Psoas muscle (tissue), 8 donors: ENCODE data around the gene PARP3. TPM values are rescaled to one million over a fixed set of nuclear protein-coding genes. Genes with fewer than 3 reads are reported as not detected.
A peak's percentile ranks its signal among the peaks of the same experiment; 100 is the strongest.

ENCODE experiments used
- ATAC-seq, 4 donors: fragments of 200-7000 bp; cut with Tn5 transposase; one replicate each; pipeline ENCODE4 v1.9.1; 2020; ENCODE audit warnings: moderate library complexity in 3 of 4, mild to moderate bottlenecking in 2 of 4
- DNase-seq, 2 donors: peaks; one replicate each; pipeline ENCODE4 v3.0.0-alpha.2; 2020
- H3K27ac ChIP-seq: fragments of 200-600 bp; one replicate; pipeline ENCODE4 v1.8.0; 2022
- H3K27me3 ChIP-seq, 3 donors: fragments of 200-600 bp in 1 of 3; one replicate each; pipeline versions ENCODE4 v1.6.1 to v1.8.0; 2013 to 2022; ENCODE audit warnings: low read length in 2 of 3, mild to moderate bottlenecking in 2 of 3, moderate library complexity in 1 of 3; ENCODE audit not compliant: insufficient read depth in 3 of 3
- H3K36me3 ChIP-seq, 2 donors: fragments of 200-600 bp in 1 of 2; one replicate each; pipeline versions ENCODE4 v1.6.1 to v1.8.0; 2013 to 2022; ENCODE audit warnings: low read depth in 1 of 2, mild to moderate bottlenecking in 1 of 2, moderate library complexity in 1 of 2; ENCODE audit not compliant: insufficient read depth in 1 of 2
- H3K4me1 ChIP-seq: fragments of 200-600 bp; one replicate; pipeline ENCODE4 v1.8.0; 2022
- H3K4me3 ChIP-seq: fragments of 200-600 bp; one replicate; pipeline ENCODE4 v1.8.0; 2022; ENCODE audit warnings: mild to moderate bottlenecking
- H3K9me3 ChIP-seq: fragments of 200-600 bp; one replicate; pipeline ENCODE4 v1.8.0; 2022
- CTCF ChIP-seq: fragments of 200-600 bp; IDR thresholded peaks from one replicate; pipeline ENCODE4 v1.8.0; 2022; ENCODE audit warnings: antibody characterized with exemption
- WGBS, 3 donors: extraction: QIAGEN DNeasy Blood & Tissue Kit; methylation state at CpG; one replicate each; pipeline versions ENCODE4 v1.1.6 to v1.1.7; 2013; 5-methylcytosine and 5-hydroxymethylcytosine counted together
- intact Hi-C, 2 donors: fragments of 100-400 bp; cut with DNase I; formaldehyde crosslinking; loops; one replicate each; pipeline versions ENCODE4 v1.11.0 to v1.14.2; 2022
- polyA plus RNA-seq, 3 donors: library from polyadenylated mRNA; stranded (reverse); fragments of 200-250 nt; gene quantifications; one replicate each; pipeline ENCODE4 v1.2.3, GENCODE V29; 2013
- total RNA-seq, 4 donors: library from RNA; stranded (reverse); fragmentation: NEBNext Ultra II Directional in 2 of 4; extraction: Animal tissue kit (Norgen Biotek cat#: 25700) in 2 of 4; gene quantifications; one replicate each; pipeline versions ENCODE4 v1.2.1 to v1.2.4, GENCODE V29; 2021 to 2023
- donor health status: healthy with polysubstance abuse.
- donor health status: DM: no; HTN: no; CAD: no; lungs with moderate emphysema.
- donor health status: Bipolar disorder and iron deficiency.
- donor health status: healthy.
- donor health status: DM: yes; HTN: yes; CAD: no.
- donor health status: DM: no; HTN: no; CAD: no.
- donor health status: DM: no; HTN: no; CAD: no.
- donor health status: DM: yes; HTN: yes; CAD: no.

The PARP3 gene
- total and polyA plus RNA-seq, 7 donors, result 5.2 to 15.8 (median 11.3) TPM

GRCh38 chr3:51968170-51968775, 26.1 kb downstream of the PARP3 start:
- TF ChIP-seq CTCF, result no peak
- H3K4me1 ChIP-seq, result peaks cover 51% of the 10 kb centered on the region
- peak in 2 of 4 donors; percentile 5 to 8 for ATAC-seq

GRCh38 chr3:51968883-51969678, 26.9 kb downstream of the PARP3 start:
- H3K27ac ChIP-seq, result peak overlapping the region; percentile 82
- intact Hi-C loops, result no loop called here

More at GRCh38 chr3:51968170-51968775, 26.1 kb downstream of the PARP3 start:
- intact Hi-C loops, result no loop called here
- Histone ChIP-seq H3K9me3 (no peaks in the 10 kb centered on the region), H3K4me3 (peak overlapping the region; percentile 81), H3K36me3 (no peaks in the 10 kb centered on the region), H3K27ac (peak overlapping the region; percentile 82), H3K27me3 (no peaks in the 10 kb centered on the region)
- DNase-seq, result peak in 1 of 2 donors; percentile 34
- 9 to 13% (median 12%) methylated on average over 10 to 11 of the region's 11 CpGs for whole genome bisulfite sequencing, 3 donors

GRCh38 chr3:51969841-51970240, 27.7 kb downstream of the PARP3 start:
- no peak for TF ChIP-seq CTCF
- WGBS, 3 donors, result 48 to 64% (median 49%) methylated on average over 4 of the region's 4 CpGs
- peak overlapping the region; percentile 16 for H3K27ac ChIP-seq
- H3K27me3 ChIP-seq, result no peaks in the 10 kb centered on the region
- H3K4me1 ChIP-seq, result peaks cover 42% of the 10 kb centered on the region
- H3K9me3 ChIP-seq, result no peaks in the 10 kb centered on the region
- H3K4me3 ChIP-seq, result no peak overlapping the region
- ATAC-seq (no peak), DNase-seq (no peak)
- no peaks in the 10 kb centered on the region for H3K36me3 ChIP-seq
- intact Hi-C loops, result no loop called here

More at GRCh38 chr3:51968883-51969678, 26.9 kb downstream of the PARP3 start:
- H3K27me3 ChIP-seq, result no peaks in the 10 kb centered on the region
- no peak overlapping the region for H3K4me3 ChIP-seq
- WGBS, 3 donors, result 73 to 85% (median 80%) methylated on average over 6 of the region's 6 CpGs
- peaks cover 44% of the 10 kb centered on the region for H3K4me1 ChIP-seq
- no peaks in the 10 kb centered on the region for H3K36me3 ChIP-seq
- ATAC-seq (no peak), DNase-seq (no peak)
- H3K9me3 ChIP-seq, result no peaks in the 10 kb centered on the region
- no peak for TF ChIP-seq CTCF

- no peaks in the 10 kb centered on the region for H3K9me3 ChIP-seq
- peaks cover 40% of the 10 kb centered on the region for H3K4me1 ChIP-seq
- no peak overlapping the region for H3K4me3 ChIP-seq
- DNase-seq (no peak), ATAC-seq (no peak)
- peak overlapping the region; percentile 60 for H3K27ac ChIP-seq
- no peaks in the 10 kb centered on the region for H3K27me3 ChIP-seq
- 37 to 56% (median 42%) methylated on average over 6 of the region's 6 CpGs for WGBS, 3 donors
- TF ChIP-seq CTCF, result no peak
- intact Hi-C loops, result no loop called here
- H3K36me3 ChIP-seq, result no peaks in the 10 kb centered on the region
Measured at GRCh38 chr3:51970606-51971300, 28.6 kb downstream of the PARP3 start.
